ENCODE measurements around the gene PCAT7.

GRCh38 chr9:94577571-94577970, 22.7 kb downstream of the PCAT7 start:
- TF ChIP-seq CTCF (IDR thresholded peaks at IDR 0.05; ENCODE audit: borderline replicate concordance, extremely low read depth, low read length, poor library complexity, severe bottlenecking) (no peak), EZH2 (IDR thresholded peaks at IDR 0.05; ENCODE audit: borderline replicate concordance, low read depth, low read length, severe bottlenecking) (no peak)

Measured in DND-41 (cell line).